DND-41 (cell line): ENCODE results near the gene TOMM20.

ENCODE experiments used
- ATAC-seq: fragments of 200-7000 bp; cut with Tn5 transposase; 3 replicates; pipeline ENCODE4 v1.9.1; 2021; ENCODE audit warnings: low read depth; ENCODE audit not compliant: insufficient read depth
- DNase-seq: peaks from one replicate; pipeline ENCODE4 v3.0.0-alpha.2; 2020
- H2AFZ ChIP-seq: 2 replicates; pipeline ENCODE4 v1.6.0; 2012; ENCODE audit warnings: low read depth, low read length
- H3K27ac ChIP-seq: 2 replicates; pipeline ENCODE4 v1.5.1; 2012; ENCODE audit warnings: low read length, inconsistent platforms
- H3K27me3 ChIP-seq: fragments of 200-600 bp; sonication (generic); 2 replicates; pipeline ENCODE4 v1.6.0; 2012; ENCODE audit warnings: low read length, mild to moderate bottlenecking, inconsistent platforms; ENCODE audit not compliant: insufficient read depth, poor library complexity
- H3K36me3 ChIP-seq: 2 replicates; pipeline ENCODE4 v1.5.1; 2012; ENCODE audit warnings: low read length, inconsistent platforms; ENCODE audit not compliant: insufficient read depth
- H3K4me1 ChIP-seq: 2 replicates; pipeline ENCODE4 v1.5.1; 2012; ENCODE audit warnings: mild to moderate bottlenecking, low read length; ENCODE audit not compliant: insufficient read depth
- H3K4me2 ChIP-seq: 2 replicates; pipeline ENCODE4 v1.6.0; 2012; ENCODE audit warnings: mild to moderate bottlenecking, moderate library complexity, low read length, inconsistent platforms; ENCODE audit not compliant: insufficient read depth
- H3K4me3 ChIP-seq, 2 experiments: fragments of 200-600 bp in 1 of 2; shearing (Covaris generic) in 1 of 2; 2 replicates each; pipeline ENCODE4 v1.5.1; 2012 to 2016; ENCODE audit warnings: inconsistent platforms in 2 of 2, low read length in 2 of 2, mild to moderate bottlenecking in 2 of 2, low read depth in 1 of 2, moderate library complexity in 1 of 2
- H3K79me2 ChIP-seq: 2 replicates; pipeline ENCODE4 v1.6.0; 2012; ENCODE audit warnings: low read length, inconsistent platforms; ENCODE audit not compliant: insufficient read depth
- H3K9ac ChIP-seq: 2 replicates; pipeline ENCODE4 v1.6.0; 2012; ENCODE audit warnings: low read depth, mild to moderate bottlenecking, inconsistent platforms, low read length, moderate library complexity
- H3K9me3 ChIP-seq: 2 replicates; pipeline ENCODE4 v1.5.1; 2012; ENCODE audit warnings: low read length, moderate library complexity, mild to moderate bottlenecking, inconsistent platforms; ENCODE audit not compliant: insufficient read depth, severe bottlenecking
- H4K20me1 ChIP-seq: 2 replicates; pipeline ENCODE4 v1.6.0; 2012; ENCODE audit warnings: low read length; ENCODE audit not compliant: insufficient read depth
- EZH2 ChIP-seq: IDR thresholded peaks from 3 replicates; pipeline ENCODE4 v1.6.1; 2012; ENCODE audit warnings: borderline replicate concordance, low read depth, mild to moderate bottlenecking, moderate library complexity, low read length, inconsistent platforms; ENCODE audit not compliant: severe bottlenecking
- TF ChIP-seq, protein P1 (sequence below): IDR thresholded peaks from 2 replicates; pipeline ENCODE4 v1.5.1; 2012; ENCODE audit warnings: borderline replicate concordance, low read length, moderate library complexity, mild to moderate bottlenecking; ENCODE audit not compliant: poor library complexity, severe bottlenecking; ENCODE audit errors: extremely low read depth

The TOMM20 gene

GRCh38 chr1:235124665-235125064, 4.0 kb downstream of the TOMM20 start:
- TF ChIP-seq, protein P1, sequence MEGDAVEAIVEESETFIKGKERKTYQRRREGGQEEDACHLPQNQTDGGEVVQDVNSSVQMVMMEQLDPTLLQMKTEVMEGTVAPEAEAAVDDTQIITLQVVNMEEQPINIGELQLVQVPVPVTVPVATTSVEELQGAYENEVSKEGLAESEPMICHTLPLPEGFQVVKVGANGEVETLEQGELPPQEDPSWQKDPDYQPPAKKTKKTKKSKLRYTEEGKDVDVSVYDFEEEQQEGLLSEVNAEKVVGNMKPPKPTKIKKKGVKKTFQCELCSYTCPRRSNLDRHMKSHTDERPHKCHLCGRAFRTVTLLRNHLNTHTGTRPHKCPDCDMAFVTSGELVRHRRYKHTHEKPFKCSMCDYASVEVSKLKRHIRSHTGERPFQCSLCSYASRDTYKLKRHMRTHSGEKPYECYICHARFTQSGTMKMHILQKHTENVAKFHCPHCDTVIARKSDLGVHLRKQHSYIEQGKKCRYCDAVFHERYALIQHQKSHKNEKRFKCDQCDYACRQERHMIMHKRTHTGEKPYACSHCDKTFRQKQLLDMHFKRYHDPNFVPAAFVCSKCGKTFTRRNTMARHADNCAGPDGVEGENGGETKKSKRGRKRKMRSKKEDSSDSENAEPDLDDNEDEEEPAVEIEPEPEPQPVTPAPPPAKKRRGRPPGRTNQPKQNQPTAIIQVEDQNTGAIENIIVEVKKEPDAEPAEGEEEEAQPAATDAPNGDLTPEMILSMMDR: no peak
- TF ChIP-seq EZH2: no peak
- Histone ChIP-seq H3K36me3 (peaks cover 58% of the 10 kb centered on the region), H4K20me1 (peaks cover 64% of the 10 kb centered on the region), H2AFZ (no peak overlapping the region), H3K79me2 (peaks cover 96% of the 10 kb centered on the region), H3K27ac (no peak overlapping the region), H3K4me2 (peak overlapping the region; percentile 36; the same call in 1 of the 2 replicates), H3K9ac (no peak overlapping the region), H3K4me1 (peaks cover 44% of the 10 kb centered on the region), H3K4me3 (no peak overlapping the region), H3K27me3 (no peaks in the 10 kb centered on the region), H3K9me3 (no peaks in the 10 kb centered on the region)
- no peak for DNase-seq
- ATAC-seq: no peak

GRCh38 chr1:235124111-235124510, 4.5 kb downstream of the TOMM20 start:
- H4K20me1 ChIP-seq: peaks cover 64% of the 10 kb centered on the region
- H3K4me3 ChIP-seq: no peak overlapping the region
- H3K27ac ChIP-seq: no peak overlapping the region
- peaks cover 64% of the 10 kb centered on the region for H3K36me3 ChIP-seq
- no peak for DNase-seq
- H3K79me2 ChIP-seq: peaks cover 100% of the 10 kb centered on the region
- H3K27me3 ChIP-seq: no peaks in the 10 kb centered on the region
- TF ChIP-seq EZH2: no peak
- no peak overlapping the region for H2AFZ ChIP-seq
- H3K4me2 ChIP-seq: peak overlapping the region; percentile 36; the same call in 1 of the 2 replicates
- ATAC-seq: no peak
- H3K9me3 ChIP-seq: no peaks in the 10 kb centered on the region
- H3K9ac ChIP-seq: no peak overlapping the region
- peaks cover 38% of the 10 kb centered on the region for H3K4me1 ChIP-seq

- Histone ChIP-seq H3K79me2 (peaks cover 100% of the 10 kb centered on the region), H3K4me2 (peak overlapping the region; percentile 36; the same call in 1 of the 2 replicates), H3K4me1 (peaks cover 35% of the 10 kb centered on the region), H3K27ac (no peak overlapping the region), H3K9me3 (no peaks in the 10 kb centered on the region), H3K9ac (no peak overlapping the region), H4K20me1 (peaks cover 74% of the 10 kb centered on the region), H2AFZ (no peak overlapping the region), H3K4me3 (no peak overlapping the region; a peak in 1 of 4 replicates), H3K36me3 (peaks cover 78% of the 10 kb centered on the region), H3K27me3 (no peaks in the 10 kb centered on the region)
- TF ChIP-seq, protein P1: no peak
- TF ChIP-seq EZH2: no peak
- DNase-seq (no peak), ATAC-seq (no peak)
Observed at GRCh38 chr1:235122348-235122747, 6.3 kb downstream of the TOMM20 start.

GRCh38 chr1:235113183-235113917, 15.3 kb downstream of the TOMM20 start:
- H3K27ac ChIP-seq: no peak overlapping the region
- H3K4me2 ChIP-seq: no peak overlapping the region
- H3K9ac ChIP-seq: no peak overlapping the region
- no peaks in the 10 kb centered on the region for H3K27me3 ChIP-seq
- no peak overlapping the region for H3K4me3 ChIP-seq
- H3K79me2 ChIP-seq: peaks cover 57% of the 10 kb centered on the region
- H4K20me1 ChIP-seq: peaks cover 57% of the 10 kb centered on the region
- no peak for ATAC-seq
- peaks cover 90% of the 10 kb centered on the region for H3K36me3 ChIP-seq
- TF ChIP-seq, protein P1: no peak
- no peak for TF ChIP-seq EZH2
- H3K9me3 ChIP-seq: no peaks in the 10 kb centered on the region
- no peaks in the 10 kb centered on the region for H3K4me1 ChIP-seq
- no peak overlapping the region for H2AFZ ChIP-seq
- peak; percentile 1 for DNase-seq
